WTC11 (cell line): ENCODE measurements around the gene OR8S1. TPM values are rescaled to one million over a fixed set of nuclear protein-coding genes. Genes with fewer than 3 reads are reported as not detected.

Experiments
- ATAC-seq: fragments of 200-7000 bp; cut with Tn5 transposase; 2 replicates; pipeline ENCODE4 v1.10.0; 2021; ENCODE audit warnings: mild to moderate bottlenecking, moderate library complexity
- CTCF ChIA-PET: fragments of 300-600 bp; sonication (Branson Sonifier 250); formaldehyde crosslinking; loops from one replicate; lab custom pipeline; 2021; ENCODE audit warnings: antibody characterized with exemption; lab: Charles Lee
- POLR2A ChIA-PET: fragments of 350-600 bp; sonication (Branson Sonifier 250); formaldehyde crosslinking; loops from one replicate; lab custom pipeline; 2021; ENCODE audit warnings: antibody characterized with exemption; lab: Charles Lee
- DNase-seq: peaks from one replicate; pipeline ENCODE4 v3.0.0; 2021; ENCODE audit warnings: low spot score
- H3K27ac Mint-ChIP-seq: 2 replicates; pipeline ENCODE4 v1.8.0; 2021; ENCODE audit warnings: mixed read lengths
- H3K27me3 Mint-ChIP-seq: 2 replicates; pipeline ENCODE4 v1.8.0; 2021; ENCODE audit warnings: low read depth, mild to moderate bottlenecking, moderate library complexity, mixed read lengths
- H3K36me3 Mint-ChIP-seq: 2 replicates; pipeline ENCODE4 v1.8.0; 2021; ENCODE audit warnings: mixed read lengths
- H3K4me1 Mint-ChIP-seq: 2 replicates; pipeline ENCODE4 v1.8.0; 2022; ENCODE audit warnings: mixed read lengths
- H3K4me3 Mint-ChIP-seq: 2 replicates; pipeline ENCODE4 v1.8.0; 2021; ENCODE audit warnings: mild to moderate bottlenecking, moderate library complexity, mixed read lengths
- H3K9me3 Mint-ChIP-seq: 2 replicates; pipeline ENCODE4 v1.8.0; 2021; ENCODE audit warnings: mixed read lengths
- ATF2 ChIP-seq: sonication (generic); formaldehyde crosslinking; IDR thresholded peaks from 2 replicates; pipeline ENCODE4 v1.8.1; 2022; ENCODE audit warnings: low read depth, missing genetic modification reagents, borderline replicate concordance
- CBFB ChIP-seq: sonication (generic); formaldehyde crosslinking; IDR thresholded peaks from 2 replicates; pipeline ENCODE4 v1.8.1; 2022; ENCODE audit warnings: mild to moderate bottlenecking, low read depth, missing genetic modification reagents
- CREM ChIP-seq: sonication (generic); formaldehyde crosslinking; IDR thresholded peaks from 2 replicates; pipeline ENCODE4 v1.8.1; 2022; ENCODE audit warnings: mild to moderate bottlenecking, missing genetic modification reagents, moderate library complexity
- CTCF ChIP-seq: fragments of 200-600 bp; IDR thresholded peaks from 2 replicates; pipeline ENCODE4 v1.8.0; 2022; ENCODE audit warnings: antibody characterized with exemption
- E2F1 ChIP-seq: sonication (generic); formaldehyde crosslinking; IDR thresholded peaks from 2 replicates; pipeline ENCODE4 v1.8.0; 2022; ENCODE audit warnings: mild to moderate bottlenecking, missing genetic modification reagents
- ERG ChIP-seq: fragments of 250-450 bp; sonication (Bioruptor Pico); IDR thresholded peaks from 2 replicates; pipeline ENCODE4 v1.8.0; 2021; ENCODE audit warnings: mild to moderate bottlenecking
- ETV6 ChIP-seq: sonication (generic); formaldehyde crosslinking; IDR thresholded peaks from 2 replicates; pipeline ENCODE4 v1.8.1; 2022; ENCODE audit warnings: mild to moderate bottlenecking, missing genetic modification reagents
- FOXK1 ChIP-seq: sonication (generic); formaldehyde crosslinking; IDR thresholded peaks from 2 replicates; pipeline ENCODE4 v1.8.0; 2022; ENCODE audit warnings: mild to moderate bottlenecking, moderate library complexity, missing genetic modification reagents
- FOXP1 ChIP-seq: sonication (generic); formaldehyde crosslinking; IDR thresholded peaks from 2 replicates; pipeline ENCODE4 v1.8.0; 2022; ENCODE audit warnings: missing genetic modification reagents, mild to moderate bottlenecking, moderate library complexity, borderline replicate concordance
- JAZF1 ChIP-seq: fragments of 250-450 bp; sonication (Bioruptor Pico); IDR thresholded peaks from 2 replicates; pipeline ENCODE4 v1.9.0; 2021; ENCODE audit warnings: moderate library complexity, mild to moderate bottlenecking, inconsistent platforms
- JUN ChIP-seq: sonication (generic); formaldehyde crosslinking; IDR thresholded peaks from 2 replicates; pipeline ENCODE4 v1.8.0; 2023; ENCODE audit warnings: mild to moderate bottlenecking, missing genetic modification reagents
- NR2C2 ChIP-seq: sonication (generic); formaldehyde crosslinking; IDR thresholded peaks from 2 replicates; pipeline ENCODE4 v1.8.0; 2022; ENCODE audit warnings: mild to moderate bottlenecking, missing genetic modification reagents
- NR3C1 ChIP-seq: sonication (generic); formaldehyde crosslinking; conservative IDR thresholded peaks from 2 replicates; pipeline ENCODE4 v1.8.1; 2023; ENCODE audit warnings: low read depth, mild to moderate bottlenecking, missing genetic modification reagents
- PRRX2 ChIP-seq: fragments of 250-450 bp; sonication (Bioruptor Pico); IDR thresholded peaks from 2 replicates; pipeline ENCODE4 v1.8.0; 2021; ENCODE audit warnings: mild to moderate bottlenecking
- RORB ChIP-seq: fragments of 250-450 bp; sonication (Bioruptor Pico); IDR thresholded peaks from 2 replicates; pipeline ENCODE4 v1.9.0; 2021; ENCODE audit warnings: mild to moderate bottlenecking
- SP1 ChIP-seq: sonication (generic); formaldehyde crosslinking; conservative IDR thresholded peaks from 2 replicates; pipeline ENCODE4 v1.8.1; 2022; ENCODE audit warnings: missing genetic modification reagents
- USF2 ChIP-seq: sonication (generic); formaldehyde crosslinking; IDR thresholded peaks from 2 replicates; pipeline ENCODE4 v1.8.1; 2023; ENCODE audit warnings: mild to moderate bottlenecking, missing genetic modification reagents, moderate library complexity
- ZBTB21 ChIP-seq: sonication (generic); formaldehyde crosslinking; IDR thresholded peaks from 2 replicates; pipeline ENCODE4 v1.8.1; 2023; ENCODE audit warnings: mild to moderate bottlenecking, missing genetic modification reagents, borderline replicate concordance
- ZNF416 ChIP-seq: fragments of 250-450 bp; sonication (Bioruptor Pico); IDR thresholded peaks from 2 replicates; pipeline ENCODE4 v1.9.0; 2021; ENCODE audit warnings: mild to moderate bottlenecking, inconsistent platforms
- ZNF512 ChIP-seq: sonication (generic); formaldehyde crosslinking; IDR thresholded peaks from 2 replicates; pipeline ENCODE4 v1.8.1; 2022; ENCODE audit warnings: missing genetic modification reagents, borderline replicate concordance
- total RNA-seq: library from RNA; stranded (reverse); gene quantifications from 3 replicates; pipeline ENCODE4 v1.2.3, GENCODE V29; 2021

OR8S1 gene
- total RNA-seq, 1 experiment from 2014 or later, result not detected

- H3K9me3 Mint-ChIP-seq, result peaks cover 20% of the 10 kb centered on the region
- no peaks in the 10 kb centered on the region for H3K4me1 Mint-ChIP-seq
- H3K4me3 Mint-ChIP-seq, result no peak overlapping the region
- DNase-seq (no peak), ATAC-seq (no peak)
- H3K27ac Mint-ChIP-seq, result no peak overlapping the region
- ChIA-PET CTCF (no interaction called here), POLR2A (no interaction called here)
- TF ChIP-seq ZNF512 (no peak), RORB (no peak)
- no peaks in the 10 kb centered on the region for H3K27me3 Mint-ChIP-seq
- H3K36me3 Mint-ChIP-seq, result no peaks in the 10 kb centered on the region
Observed at GRCh38 chr12:48536602-48537001, 11.2 kb downstream of the OR8S1 start.

- CTCF ChIA-PET, result interaction anchor here (0.6 to 2.8 kb wide), 3 partner anchors 76 to 256 kb away, joined by 3 to 22 read pairs (median 3); no protein-coding TSS in a partner anchor
- TF ChIP-seq USF2 (CRISPR knock-in tag) (no peak), FOXK1 (CRISPR knock-in tag) (no peak), ZBTB21 (CRISPR knock-in tag) (no peak), CBFB (no peak), ATF2 (CRISPR knock-in tag) (no peak), E2F1 (CRISPR knock-in tag) (no peak), NR2C2 (no peak), ZNF416 (no peak), NR3C1 (CRISPR knock-in tag) (no peak), ETV6 (CRISPR knock-in tag) (no peak)
- TF ChIP-seq, all 79 proteins: peak for 0
- ATAC-seq (no peak), DNase-seq (no peak)
- POLR2A ChIA-PET, result no interaction called here
- Mint-ChIP-seq H3K27ac (no peak overlapping the region), H3K36me3 (no peaks in the 10 kb centered on the region), H3K4me1 (no peaks in the 10 kb centered on the region), H3K9me3 (no peaks in the 10 kb centered on the region), H3K27me3 (peaks cover under 1% of the 10 kb centered on the region; the same call in 1 of the 2 replicates), H3K4me3 (no peak overlapping the region)
Observed at GRCh38 chr12:48542300-48542928, 17.0 kb downstream of the OR8S1 start.

- no peak overlapping the region for H3K27ac Mint-ChIP-seq
- H3K4me1 Mint-ChIP-seq, result no peaks in the 10 kb centered on the region
- ATAC-seq (no peak), DNase-seq (no peak)
- CTCF ChIA-PET, result no interaction called here
- peaks cover 8% of the 10 kb centered on the region for H3K27me3 Mint-ChIP-seq
- H3K36me3 Mint-ChIP-seq, result peaks cover 5% of the 10 kb centered on the region; the same call in 1 of the 2 replicates
- peaks cover 26% of the 10 kb centered on the region for H3K9me3 Mint-ChIP-seq
- POLR2A ChIA-PET, result no interaction called here
- no peak overlapping the region for H3K4me3 Mint-ChIP-seq
- TF ChIP-seq JAZF1 (no peak), FOXP1 (CRISPR knock-in tag) (no peak), SP1 (CRISPR knock-in tag) (no peak), PRRX2 (CRISPR knock-in tag) (no peak), FOXK1 (CRISPR knock-in tag) (no peak), ZNF512 (no peak), JUN (CRISPR knock-in tag) (no peak), CTCF (no peak), CREM (no peak), ERG (CRISPR knock-in tag) (no peak)
Observed at GRCh38 chr12:48545833-48546469, 20.5 kb downstream of the OR8S1 start.
